Activated CD4-positive, CD25-positive, alpha-beta regulatory T cell (primary cell): Measurements from ENCODE around the gene CRADD.

ENCODE experiments used
- DNase-seq, 4 experiments: peaks; one replicate each; lab custom pipeline; 2025; lab: John Stamatoyannopoulos, UW

CRADD gene

DNA sequence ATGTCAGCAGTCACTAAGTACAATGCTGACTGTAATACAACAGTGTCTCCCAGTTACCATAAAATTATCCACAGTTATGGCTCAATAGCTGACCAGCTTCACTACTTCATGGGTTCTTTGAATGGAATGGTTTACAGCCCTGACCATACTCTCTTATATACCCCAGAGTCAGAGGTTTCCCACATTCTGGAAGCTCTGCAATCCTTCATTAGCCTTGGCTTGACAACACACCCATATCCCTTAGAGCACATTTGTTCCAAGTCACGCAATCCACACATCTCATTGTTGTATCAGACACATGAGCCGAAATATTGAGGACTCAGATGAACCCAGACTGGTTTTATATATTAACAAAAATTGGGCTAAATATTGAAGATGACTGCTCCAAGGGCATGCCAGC, 261.8 kb downstream of the CRADD start:
- DNase-seq, result no peak

GRCh38 chr12:93939641-93940325, 262.6 kb downstream of the CRADD start:
- no peak for DNase-seq

- no peak for DNase-seq
Measured at GRCh38 chr12:93943780-93944179, 266.6 kb downstream of the CRADD start.

DNA sequence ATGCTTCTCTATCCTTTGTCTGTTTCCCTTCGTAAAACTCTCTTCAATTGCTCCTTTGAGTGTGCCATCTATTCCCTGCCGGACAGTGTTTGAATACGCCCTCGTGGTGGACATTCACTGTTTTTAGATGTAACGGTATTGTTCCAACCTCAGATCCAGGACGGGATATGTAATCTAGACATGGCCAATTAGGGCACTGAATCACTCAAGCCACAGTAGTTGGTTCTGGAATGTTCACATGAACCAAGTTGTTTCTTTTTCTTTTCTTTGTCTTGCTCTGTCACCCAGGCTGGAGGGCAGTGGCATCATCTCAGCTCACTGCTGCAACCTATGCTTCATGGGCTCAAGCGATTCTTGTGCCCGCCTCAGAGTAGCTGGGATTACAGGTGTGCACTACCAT, 267.0 kb downstream of the CRADD start:
- DNase-seq, result no peak
